ENCODE measurements around the gene WNT3A.
"Not testable (repeated sequence)": the region's sequence is repeated elsewhere in the genome, so short reads cannot be mapped to it uniquely, and the experiment has no call there.

WNT3A gene

GRCh38 chr1:228018961-228019721, 12.3 kb downstream of the WNT3A start:
- Histone ChIP-seq H3K27ac (ENCODE audit: insufficient read depth in 1 of 2, low read depth in 1 of 2, low read length in 2 of 2, poor library complexity in 1 of 2, severe bottlenecking in 2 of 2) (no peak overlapping the region), H3K9me3 (ENCODE audit: control extremely low read depth in 1 of 5, control insufficient read depth in 4 of 5, insufficient read depth in 2 of 5, low read depth in 1 of 5, low read length in 4 of 5) (no peaks in the 10 kb centered on the region), H3K36me3 (ENCODE audit: control insufficient read depth in 4 of 4, insufficient read depth in 4 of 4, low read length in 3 of 4) (no peaks in the 10 kb centered on the region), H3K27me3 (replicated peaks in 2 of 5; ENCODE audit: control insufficient read depth in 4 of 5, insufficient read depth in 5 of 5, low read length in 4 of 5) (peaks cover 0 to 9% (median 4%) of the 10 kb centered on the region in 5 experiments), H3K4me1 (ENCODE audit: control extremely low read depth in 1 of 4, control insufficient read depth in 4 of 4, insufficient read depth in 4 of 4, low read length in 3 of 4) (peaks cover 0 to 10% (median 5%) of the 10 kb centered on the region in 4 experiments), H3K4me3 (ENCODE audit: control insufficient read depth in 1 of 7, extremely low read depth in 1 of 7, insufficient read depth in 4 of 7, low read depth in 2 of 7, low read length in 6 of 7) (no peak overlapping the region)
- POLR2A ChIA-PET = no interaction called here
- CTCF ChIA-PET = no interaction called here
- no peak for DNase-seq
- 75% methylated on average over 9 of the region's 9 CpGs for WGBS (ENCODE audit: insufficient coverage)

- DNase-seq; H3K4me3 ChIP-seq (ENCODE audit: control insufficient read depth in 1 of 7, extremely low read depth in 1 of 7, insufficient read depth in 4 of 7, low read depth in 2 of 7, low read length in 6 of 7); H3K27ac ChIP-seq (ENCODE audit: insufficient read depth in 1 of 2, low read depth in 1 of 2, low read length in 2 of 2, poor library complexity in 1 of 2, severe bottlenecking in 2 of 2); H3K27me3 ChIP-seq (replicated peaks in 2 of 5; ENCODE audit: control insufficient read depth in 4 of 5, insufficient read depth in 5 of 5, low read length in 4 of 5); POLR2A ChIA-PET; CTCF ChIA-PET; H3K36me3 ChIP-seq (ENCODE audit: control insufficient read depth in 4 of 4, insufficient read depth in 4 of 4, low read length in 3 of 4); H3K9me3 ChIP-seq (ENCODE audit: control extremely low read depth in 1 of 5, control insufficient read depth in 4 of 5, insufficient read depth in 2 of 5, low read depth in 1 of 5, low read length in 4 of 5); H3K4me1 ChIP-seq (ENCODE audit: control extremely low read depth in 1 of 4, control insufficient read depth in 4 of 4, insufficient read depth in 4 of 4, low read length in 3 of 4): not testable (repeated sequence)
- 96% methylated on average over 2 of the region's 5 CpGs for WGBS (ENCODE audit: insufficient coverage)
Measured at GRCh38 chr1:228019722-228020083, 12.9 kb downstream of the WNT3A start.

GRCh38 chr1:228020686-228021354, 14.0 kb downstream of the WNT3A start:
- no peak for DNase-seq
- H3K9me3 ChIP-seq (ENCODE audit: control extremely low read depth in 1 of 5, control insufficient read depth in 4 of 5, insufficient read depth in 2 of 5, low read depth in 1 of 5, low read length in 4 of 5) = peaks cover 0 to 4% (median 0%) of the 10 kb centered on the region in 5 experiments
- H3K36me3 ChIP-seq (ENCODE audit: control insufficient read depth in 4 of 4, insufficient read depth in 4 of 4, low read length in 3 of 4) = no peaks in the 10 kb centered on the region
- no peaks in the 10 kb centered on the region for H3K4me1 ChIP-seq (ENCODE audit: control extremely low read depth in 1 of 4, control insufficient read depth in 4 of 4, insufficient read depth in 4 of 4, low read length in 3 of 4)
- H3K27ac ChIP-seq (ENCODE audit: insufficient read depth in 1 of 2, low read depth in 1 of 2, low read length in 2 of 2, poor library complexity in 1 of 2, severe bottlenecking in 2 of 2) = no peak overlapping the region
- H3K27me3 ChIP-seq (replicated peaks in 2 of 5; ENCODE audit: control insufficient read depth in 4 of 5, insufficient read depth in 5 of 5, low read length in 4 of 5) = peaks cover 2 to 13% (median 5%) of the 10 kb centered on the region in 5 experiments
- 97% methylated on average over 10 of the region's 18 CpGs for WGBS (ENCODE audit: insufficient coverage)
- POLR2A ChIA-PET = no interaction called here
- no peak overlapping the region for H3K4me3 ChIP-seq (ENCODE audit: control insufficient read depth in 1 of 7, extremely low read depth in 1 of 7, insufficient read depth in 4 of 7, low read depth in 2 of 7, low read length in 6 of 7)
- CTCF ChIA-PET = no interaction called here

- POLR2A ChIA-PET = no interaction called here
- peaks cover 3 to 13% (median 5%) of the 10 kb centered on the region in 5 experiments for H3K27me3 ChIP-seq (replicated peaks in 2 of 5; ENCODE audit: control insufficient read depth in 4 of 5, insufficient read depth in 5 of 5, low read length in 4 of 5)
- no peak overlapping the region for H3K4me3 ChIP-seq (ENCODE audit: control insufficient read depth in 1 of 7, extremely low read depth in 1 of 7, insufficient read depth in 4 of 7, low read depth in 2 of 7, low read length in 6 of 7)
- CTCF ChIA-PET = no interaction called here
- peaks cover 0 to 4% (median 0%) of the 10 kb centered on the region in 5 experiments for H3K9me3 ChIP-seq (ENCODE audit: control extremely low read depth in 1 of 5, control insufficient read depth in 4 of 5, insufficient read depth in 2 of 5, low read depth in 1 of 5, low read length in 4 of 5)
- no peaks in the 10 kb centered on the region for H3K36me3 ChIP-seq (ENCODE audit: control insufficient read depth in 4 of 4, insufficient read depth in 4 of 4, low read length in 3 of 4)
- 87% methylated on average over 18 of the region's 21 CpGs for WGBS (ENCODE audit: insufficient coverage)
- H3K27ac ChIP-seq (ENCODE audit: insufficient read depth in 1 of 2, low read depth in 1 of 2, low read length in 2 of 2, poor library complexity in 1 of 2, severe bottlenecking in 2 of 2) = no peak overlapping the region
- no peaks in the 10 kb centered on the region for H3K4me1 ChIP-seq (ENCODE audit: control extremely low read depth in 1 of 4, control insufficient read depth in 4 of 4, insufficient read depth in 4 of 4, low read length in 3 of 4)
- DNase-seq = no peak
Measured at GRCh38 chr1:228021355-228022030, 14.7 kb downstream of the WNT3A start.

GRCh38 chr1:228022571-228023293, 15.9 kb downstream of the WNT3A start:
- peaks cover 4 to 13% (median 5%) of the 10 kb centered on the region in 5 experiments for H3K27me3 ChIP-seq (replicated peaks in 2 of 5; ENCODE audit: control insufficient read depth in 4 of 5, insufficient read depth in 5 of 5, low read length in 4 of 5)
- 95% methylated on average over 26 of the region's 28 CpGs for WGBS (ENCODE audit: insufficient coverage)
- no peak overlapping the region for H3K4me3 ChIP-seq (ENCODE audit: control insufficient read depth in 1 of 7, extremely low read depth in 1 of 7, insufficient read depth in 4 of 7, low read depth in 2 of 7, low read length in 6 of 7)
- POLR2A ChIA-PET = no interaction called here
- H3K27ac ChIP-seq (ENCODE audit: insufficient read depth in 1 of 2, low read depth in 1 of 2, low read length in 2 of 2, poor library complexity in 1 of 2, severe bottlenecking in 2 of 2) = no peak overlapping the region
- peaks cover 0 to 4% (median 0%) of the 10 kb centered on the region in 5 experiments for H3K9me3 ChIP-seq (ENCODE audit: control extremely low read depth in 1 of 5, control insufficient read depth in 4 of 5, insufficient read depth in 2 of 5, low read depth in 1 of 5, low read length in 4 of 5)
- DNase-seq = no peak
- no peaks in the 10 kb centered on the region for H3K36me3 ChIP-seq (ENCODE audit: control insufficient read depth in 4 of 4, insufficient read depth in 4 of 4, low read length in 3 of 4)
- no peaks in the 10 kb centered on the region for H3K4me1 ChIP-seq (ENCODE audit: control extremely low read depth in 1 of 4, control insufficient read depth in 4 of 4, insufficient read depth in 4 of 4, low read length in 3 of 4)
- CTCF ChIA-PET = interaction anchor here (0.9 kb wide), 1 partner anchor 30 kb away, joined by 3 read pairs; no protein-coding TSS in a partner anchor

- 92% methylated on average over 3 of the region's 3 CpGs for WGBS (ENCODE audit: insufficient coverage)
- ChIA-PET POLR2A (no interaction called here), CTCF (no interaction called here)
- Histone ChIP-seq H3K4me3 (ENCODE audit: control insufficient read depth in 1 of 7, extremely low read depth in 1 of 7, insufficient read depth in 4 of 7, low read depth in 2 of 7, low read length in 6 of 7) (no peak overlapping the region), H3K4me1 (ENCODE audit: control extremely low read depth in 1 of 4, control insufficient read depth in 4 of 4, insufficient read depth in 4 of 4, low read length in 3 of 4) (no peaks in the 10 kb centered on the region), H3K36me3 (ENCODE audit: control insufficient read depth in 4 of 4, insufficient read depth in 4 of 4, low read length in 3 of 4) (no peaks in the 10 kb centered on the region), H3K27ac (ENCODE audit: insufficient read depth in 1 of 2, low read depth in 1 of 2, low read length in 2 of 2, poor library complexity in 1 of 2, severe bottlenecking in 2 of 2) (no peak overlapping the region), H3K9me3 (ENCODE audit: control extremely low read depth in 1 of 5, control insufficient read depth in 4 of 5, insufficient read depth in 2 of 5, low read depth in 1 of 5, low read length in 4 of 5) (peaks cover 0 to 4% (median 0%) of the 10 kb centered on the region in 5 experiments), H3K27me3 (replicated peaks in 2 of 5; ENCODE audit: control insufficient read depth in 4 of 5, insufficient read depth in 5 of 5, low read length in 4 of 5) (peaks cover 4 to 13% (median 5%) of the 10 kb centered on the region in 5 experiments)
- no peak for DNase-seq
Measured at GRCh38 chr1:228023294-228023639, 16.5 kb downstream of the WNT3A start.

Measured in common myeloid progenitor, CD34-positive (primary cell).